ENCODE results near the gene NOL4L. TPM values are rescaled to one million over a fixed set of nuclear protein-coding genes. Genes with fewer than 3 reads are reported as not detected.

NOL4L gene
- polyA plus RNA-seq, 3 donors: 1.1 to 30.9 (median 2.8) TPM

GRCh38 chr20:32542259-32542615, 42.9 kb downstream of the NOL4L start:
- peaks cover 0 to 3% of the 10 kb centered on the region in 2 donors for H3K36me3 Mint-ChIP-seq
- Histone ChIP-seq H3K4me3 (replicated peaks in 1 of 3; ENCODE audit: low read depth in 2 of 3, low read length in 3 of 3) (no peak overlapping the region), H3K79me2 (ENCODE audit: insufficient read depth, low read length) (no peaks in the 10 kb centered on the region), H3K4me2 (replicated peaks; ENCODE audit: extremely low read depth, low read length, poor library complexity, severe bottlenecking) (no peak overlapping the region), H3K9me3 (replicated peaks in 1 of 2; ENCODE audit: control insufficient read depth in 1 of 2, insufficient read depth in 1 of 2, low read length in 2 of 2) (no peaks in the 10 kb centered on the region), H4K20me1 (ENCODE audit: insufficient read depth, low read length) (no peaks in the 10 kb centered on the region), H3K4me1 (ENCODE audit: control insufficient read depth in 1 of 2, insufficient read depth in 2 of 2, low read length in 2 of 2) (peaks cover 29 to 31% of the 10 kb centered on the region in 2 donors), H3K27ac (ENCODE audit: low read depth in 1 of 2, low read length in 2 of 2) (no peak overlapping the region), H3K27me3 (ENCODE audit: control insufficient read depth in 2 of 2, insufficient read depth in 2 of 2, low read length in 2 of 2) (no peaks in the 10 kb centered on the region), H3K9ac (ENCODE audit: insufficient read depth, low read length, poor library complexity, severe bottlenecking) (no peak overlapping the region), H3K36me3 (replicated peaks in 1 of 2; ENCODE audit: control insufficient read depth in 1 of 2, insufficient read depth in 2 of 2, low read length in 2 of 2) (no peaks in the 10 kb centered on the region), H2AFZ (ENCODE audit: insufficient read depth, low read depth, low read length, poor library complexity, severe bottlenecking) (no peak overlapping the region)
- peaks cover 0 to 6% (median 3%) of the 10 kb centered on the region in 3 donors for H3K27me3 Mint-ChIP-seq (ENCODE audit: low read depth in 3 of 3)
- H3K4me1 Mint-ChIP-seq: peaks cover 41% of the 10 kb centered on the region
- no peak for DNase-seq
- intact Hi-C loops (cut with micrococcal nuclease): loop anchor here in 1 of 2 donors (5.0 kb wide), 1 partner anchor 35 kb away; no protein-coding TSS in a partner anchor
- 97% methylated on average over 6 of the region's 6 CpGs for WGBS (ENCODE audit: insufficient coverage)
- no peaks in the 10 kb centered on the region for H3K9me3 Mint-ChIP-seq
- TF ChIP-seq CTCF (IDR thresholded peaks at IDR 0.05): no peak
- no peak overlapping the region for H3K27ac Mint-ChIP-seq
- H3K4me3 Mint-ChIP-seq: peak overlapping the region in 1 of 2 donors; percentile 21

GRCh38 chr20:32541323-32542258, 43.5 kb downstream of the NOL4L start:
- Mint-ChIP-seq H3K27ac (no peak overlapping the region), H3K36me3 (peaks cover 0 to 3% of the 10 kb centered on the region in 2 donors), H3K4me3 (no peak overlapping the region), H3K9me3 (no peaks in the 10 kb centered on the region), H3K4me1 (peaks cover 40% of the 10 kb centered on the region), H3K27me3 (ENCODE audit: low read depth in 3 of 3) (peaks cover 2 to 10% (median 6%) of the 10 kb centered on the region in 3 donors)
- no peak for DNase-seq
- Histone ChIP-seq H3K36me3 (replicated peaks in 1 of 2; ENCODE audit: control insufficient read depth in 1 of 2, insufficient read depth in 2 of 2, low read length in 2 of 2) (no peaks in the 10 kb centered on the region), H3K4me2 (replicated peaks; ENCODE audit: extremely low read depth, low read length, poor library complexity, severe bottlenecking) (no peak overlapping the region), H3K4me3 (replicated peaks in 1 of 3; ENCODE audit: low read depth in 2 of 3, low read length in 3 of 3) (no peak overlapping the region), H3K9ac (ENCODE audit: insufficient read depth, low read length, poor library complexity, severe bottlenecking) (no peak overlapping the region), H3K27me3 (ENCODE audit: control insufficient read depth in 2 of 2, insufficient read depth in 2 of 2, low read length in 2 of 2) (no peaks in the 10 kb centered on the region), H3K9me3 (replicated peaks in 1 of 2; ENCODE audit: control insufficient read depth in 1 of 2, insufficient read depth in 1 of 2, low read length in 2 of 2) (no peaks in the 10 kb centered on the region), H4K20me1 (ENCODE audit: insufficient read depth, low read length) (no peaks in the 10 kb centered on the region), H3K27ac (ENCODE audit: low read depth in 1 of 2, low read length in 2 of 2) (no peak overlapping the region), H3K79me2 (ENCODE audit: insufficient read depth, low read length) (no peaks in the 10 kb centered on the region), H2AFZ (ENCODE audit: insufficient read depth, low read depth, low read length, poor library complexity, severe bottlenecking) (no peak overlapping the region), H3K4me1 (ENCODE audit: control insufficient read depth in 1 of 2, insufficient read depth in 2 of 2, low read length in 2 of 2) (peaks cover 32 to 36% of the 10 kb centered on the region in 2 donors)
- 84% methylated on average over 13 of the region's 21 CpGs for WGBS (ENCODE audit: insufficient coverage)
- intact Hi-C loops (cut with micrococcal nuclease): loop anchor here in 1 of 2 donors (5.0 kb wide), 1 partner anchor 36 kb away; no protein-coding TSS in a partner anchor
- TF ChIP-seq CTCF (IDR thresholded peaks at IDR 0.05): no peak

Measured in CD14-positive monocyte (primary cell).